ENCODE measurements around the gene SECISBP2.
"Not testable (repeated sequence)": the region's sequence is repeated elsewhere in the genome, so short reads cannot be mapped to it uniquely, and the experiment has no call there.

The SECISBP2 gene

DNA sequence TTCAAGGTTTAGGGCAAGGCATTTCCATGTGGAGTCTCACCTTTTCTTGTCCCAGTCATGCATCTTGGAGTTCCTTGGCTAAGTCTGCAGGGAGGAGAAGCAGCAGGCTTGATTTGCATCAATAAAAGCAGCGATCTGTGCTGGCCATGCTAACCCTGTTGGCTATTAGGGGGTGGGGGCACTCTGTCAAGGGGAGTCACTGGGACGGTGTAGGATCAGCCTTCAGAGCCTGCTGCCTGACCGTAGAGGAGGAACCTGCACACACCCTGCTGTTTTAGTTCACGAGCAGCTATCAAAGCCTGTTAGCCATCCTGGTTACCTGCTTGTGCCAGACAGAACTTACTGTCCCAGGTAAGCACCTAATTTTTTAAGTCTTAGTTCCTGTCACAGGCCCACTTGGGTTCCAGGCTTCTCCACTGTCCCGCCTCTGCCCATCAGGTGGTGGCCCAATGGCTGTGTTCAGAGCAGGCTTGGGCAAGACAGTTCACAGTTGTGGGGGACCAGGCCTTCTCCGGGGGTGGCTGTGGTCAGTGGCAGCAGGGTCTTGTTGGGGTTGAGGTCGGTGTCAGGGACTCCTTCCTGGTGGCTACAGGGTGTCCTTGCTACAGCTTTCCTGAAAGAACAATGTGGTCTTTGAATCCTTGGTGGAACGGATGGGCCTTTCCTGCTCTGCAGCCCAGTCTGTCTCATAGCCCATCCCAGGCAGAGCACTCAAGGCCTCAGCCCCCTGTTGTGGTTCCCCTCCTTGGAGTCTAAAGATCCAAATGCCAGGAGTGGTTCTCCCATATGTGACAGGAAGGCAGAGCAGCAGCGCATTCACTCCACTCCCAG lies 43.7 kb downstream of the SECISBP2 start:
- no peak overlapping the region for H3K27ac Mint-ChIP-seq
- H3K27me3 Mint-ChIP-seq, result no peaks in the 10 kb centered on the region
- no peaks in the 10 kb centered on the region for H3K9me3 Mint-ChIP-seq
- H3K4me1 Mint-ChIP-seq (ENCODE audit: low read depth), result peaks cover 10% of the 10 kb centered on the region
- no peak overlapping the region for H3K4me3 Mint-ChIP-seq
- peaks cover 40% of the 10 kb centered on the region for H3K36me3 Mint-ChIP-seq (ENCODE audit: low read depth)

GRCh38 chr9:89362647-89363310 lies 44.5 kb downstream of the SECISBP2 start:
- H3K4me3 Mint-ChIP-seq, result no peak overlapping the region
- H3K27ac Mint-ChIP-seq, result no peak overlapping the region
- H3K9me3 Mint-ChIP-seq, result no peaks in the 10 kb centered on the region
- no peaks in the 10 kb centered on the region for H3K27me3 Mint-ChIP-seq
- H3K4me1 Mint-ChIP-seq (ENCODE audit: low read depth), result peaks cover 10% of the 10 kb centered on the region
- peaks cover 35% of the 10 kb centered on the region for H3K36me3 Mint-ChIP-seq (ENCODE audit: low read depth)

DNA sequence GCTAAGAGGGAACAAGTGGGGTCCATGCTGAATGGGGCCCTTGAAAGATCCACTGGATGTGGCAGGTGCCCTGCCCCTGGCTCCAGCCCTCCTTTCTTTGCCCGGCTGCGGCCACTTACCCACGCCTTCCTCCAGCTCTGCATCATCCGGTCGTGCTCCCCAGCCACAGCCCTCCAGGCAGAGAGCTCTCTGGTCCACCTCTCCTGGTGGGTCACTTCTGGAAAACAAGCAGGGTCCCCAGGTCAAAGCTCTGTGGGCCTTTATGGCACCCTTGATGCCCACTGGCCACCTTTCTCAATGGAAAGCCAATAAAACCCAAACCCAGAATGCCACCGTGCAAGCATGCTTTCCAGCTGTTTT lies 45.0 kb downstream of the SECISBP2 start:
- Mint-ChIP-seq H3K4me3 (no peak overlapping the region), H3K9me3 (no peaks in the 10 kb centered on the region), H3K4me1 (ENCODE audit: low read depth) (peaks cover 15% of the 10 kb centered on the region), H3K36me3 (ENCODE audit: low read depth) (peaks cover 35% of the 10 kb centered on the region), H3K27me3 (no peaks in the 10 kb centered on the region), H3K27ac (no peak overlapping the region)

GRCh38 chr9:89363921-89364665 lies 45.8 kb downstream of the SECISBP2 start:
- Mint-ChIP-seq H3K27ac (no peak overlapping the region), H3K27me3 (no peaks in the 10 kb centered on the region), H3K4me3 (no peak overlapping the region), H3K36me3 (ENCODE audit: low read depth) (peaks cover 27% of the 10 kb centered on the region), H3K9me3 (no peaks in the 10 kb centered on the region), H3K4me1 (ENCODE audit: low read depth) (peaks cover 19% of the 10 kb centered on the region)

DNA sequence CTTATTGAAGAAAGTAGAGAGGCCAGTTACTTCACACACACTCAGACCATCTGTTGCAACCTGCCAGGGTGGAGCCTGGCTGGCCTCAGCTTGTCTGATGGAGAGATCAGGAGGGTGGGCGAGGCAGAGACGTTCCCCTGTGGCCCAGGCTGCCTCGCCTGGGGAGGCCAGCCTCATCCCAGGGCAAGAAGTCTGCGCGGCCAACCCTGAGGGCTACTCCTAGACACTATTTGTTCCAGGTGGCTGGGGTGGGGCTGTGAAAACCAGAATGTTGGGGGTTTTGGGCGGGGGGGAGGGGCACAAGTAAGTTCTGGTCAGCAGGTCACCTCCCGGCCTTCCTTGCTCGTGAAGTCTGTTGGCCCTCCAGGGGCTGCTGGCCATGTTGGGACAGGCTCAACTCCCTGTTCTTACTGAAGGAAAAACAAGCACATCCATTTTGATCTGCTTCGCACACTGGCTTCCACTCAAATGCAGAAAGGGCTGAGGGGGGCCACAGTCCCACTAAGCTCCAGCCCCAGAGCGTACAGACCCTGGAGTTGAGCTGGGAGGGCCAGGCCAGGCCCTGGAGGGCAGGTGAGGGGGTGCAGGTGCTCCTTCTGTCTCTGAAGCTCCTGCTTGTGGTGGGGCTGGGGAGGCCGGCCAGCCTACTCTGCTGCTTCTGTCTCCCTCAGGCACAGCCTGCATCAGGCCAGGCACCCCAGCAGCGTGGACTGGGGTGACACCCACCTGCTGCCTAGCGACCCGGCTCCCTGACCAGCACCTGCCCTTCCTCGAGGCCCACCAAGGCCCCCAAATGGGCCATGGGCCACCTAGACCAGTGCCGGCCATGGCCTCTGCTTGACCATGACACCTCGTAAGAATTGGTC lies 46.6 kb downstream of the SECISBP2 start:
- no peaks in the 10 kb centered on the region for H3K9me3 Mint-ChIP-seq
- peaks cover 19% of the 10 kb centered on the region for H3K4me1 Mint-ChIP-seq (ENCODE audit: low read depth)
- no peaks in the 10 kb centered on the region for H3K27me3 Mint-ChIP-seq
- no peak overlapping the region for H3K27ac Mint-ChIP-seq
- H3K4me3 Mint-ChIP-seq, result no peak overlapping the region
- H3K36me3 Mint-ChIP-seq (ENCODE audit: low read depth), result peaks cover 19% of the 10 kb centered on the region

GRCh38 chr9:89365532-89365912 lies 47.2 kb downstream of the SECISBP2 start:
- Mint-ChIP-seq H3K27ac (no peak overlapping the region), H3K9me3 (no peaks in the 10 kb centered on the region), H3K27me3 (no peaks in the 10 kb centered on the region), H3K4me3 (no peak overlapping the region), H3K36me3 (ENCODE audit: low read depth) (peaks cover 13% of the 10 kb centered on the region), H3K4me1 (ENCODE audit: low read depth) (peaks cover 19% of the 10 kb centered on the region)

DNA sequence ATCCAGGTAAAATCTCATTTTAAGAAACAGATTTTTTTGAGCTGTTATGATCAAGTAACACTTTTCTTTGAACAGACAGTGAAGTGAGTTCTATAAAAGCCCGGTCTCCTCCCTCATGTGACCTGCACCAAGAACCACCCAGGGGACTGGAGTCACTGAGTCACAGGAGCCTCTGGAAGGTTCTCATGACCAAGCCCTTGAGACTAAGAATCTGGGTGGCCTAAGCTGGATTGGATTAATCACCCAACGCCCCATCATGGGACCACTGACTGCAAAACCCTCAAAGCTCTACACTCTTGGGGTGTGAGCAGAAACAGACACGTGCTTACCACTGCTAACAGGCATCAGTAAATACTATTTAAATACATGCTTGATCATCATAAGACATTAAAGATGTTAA lies 48.4 kb downstream of the SECISBP2 start:
- peak overlapping the region; percentile 26 for H3K27ac Mint-ChIP-seq
- peaks cover 19% of the 10 kb centered on the region for H3K4me1 Mint-ChIP-seq (ENCODE audit: low read depth)
- no peaks in the 10 kb centered on the region for H3K9me3 Mint-ChIP-seq
- H3K36me3 Mint-ChIP-seq (ENCODE audit: low read depth), result peaks cover under 1% of the 10 kb centered on the region
- H3K27me3 Mint-ChIP-seq, result no peaks in the 10 kb centered on the region
- no peak overlapping the region for H3K4me3 Mint-ChIP-seq

GRCh38 chr9:89367281-89367680 lies 49.0 kb downstream of the SECISBP2 start:
- Mint-ChIP-seq H3K27ac (peak overlapping the region; percentile 26), H3K4me1 (ENCODE audit: low read depth) (peaks cover 19% of the 10 kb centered on the region)

DNA sequence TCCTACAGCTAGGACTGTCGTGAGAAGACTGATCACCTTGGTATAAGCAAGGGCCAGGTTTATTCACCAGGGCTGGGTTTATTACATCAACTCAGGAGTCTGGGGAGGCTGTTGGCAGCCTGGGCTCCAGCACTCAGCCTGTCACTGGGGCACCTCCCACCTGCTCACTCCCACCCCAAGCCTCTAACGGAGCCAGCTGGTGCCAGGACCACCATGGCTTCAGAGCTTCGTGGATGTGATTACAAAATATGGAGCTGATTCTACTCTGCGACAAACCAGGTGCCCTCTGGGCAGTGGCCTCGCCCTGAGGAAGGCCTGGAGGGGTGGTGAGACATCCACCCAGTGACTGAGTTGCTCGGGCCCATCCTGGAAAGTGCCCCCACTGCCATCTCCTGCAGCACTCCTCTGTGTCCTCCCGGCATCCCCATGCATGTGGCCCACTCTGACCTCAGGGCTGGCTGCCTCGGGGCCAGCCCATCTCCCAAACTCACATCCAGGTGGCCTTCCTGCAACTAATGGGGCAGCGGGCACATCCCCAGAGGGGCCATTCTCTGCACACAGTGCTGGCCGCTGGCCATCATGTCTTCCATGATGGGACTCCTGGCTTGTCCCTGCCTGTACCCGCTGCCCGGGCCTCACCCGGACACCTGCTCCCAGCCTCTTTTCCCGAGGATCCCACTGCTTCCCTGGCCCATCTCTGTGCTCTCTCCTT lies 49.6 kb downstream of the SECISBP2 start:
- Mint-ChIP-seq H3K9me3 (no peaks in the 10 kb centered on the region), H3K4me1 (ENCODE audit: low read depth) (peaks cover 19% of the 10 kb centered on the region), H3K27ac (peak overlapping the region; percentile 16), H3K4me3 (peak overlapping the region; percentile 8), H3K27me3 (no peaks in the 10 kb centered on the region), H3K36me3 (ENCODE audit: low read depth) (no peaks in the 10 kb centered on the region)

More at GRCh38 chr9:89367281-89367680, 49.0 kb downstream of the SECISBP2 start:
- no peaks in the 10 kb centered on the region for H3K36me3 Mint-ChIP-seq (ENCODE audit: low read depth)
- no peaks in the 10 kb centered on the region for H3K27me3 Mint-ChIP-seq
- no peaks in the 10 kb centered on the region for H3K9me3 Mint-ChIP-seq
- no peak overlapping the region for H3K4me3 Mint-ChIP-seq

DNA sequence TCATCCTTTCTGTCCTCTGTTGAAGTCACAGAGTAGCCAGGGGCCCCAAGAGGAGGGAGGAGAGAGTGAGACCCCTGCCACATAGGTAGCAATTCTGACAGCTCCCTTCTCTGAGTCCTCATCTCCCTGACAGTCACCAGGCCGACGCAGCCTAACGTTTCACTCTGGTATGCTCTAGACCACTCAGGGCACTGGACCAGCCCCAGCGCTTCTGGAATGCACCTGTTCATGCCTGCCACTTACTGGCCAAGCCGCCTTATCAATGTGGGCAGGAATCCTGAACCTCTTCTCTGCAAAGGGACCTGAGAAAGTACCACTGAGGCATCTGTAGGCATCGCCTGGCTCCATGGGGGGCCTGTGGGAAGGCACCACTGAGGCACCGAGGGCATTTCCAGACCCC lies 50.2 kb downstream of the SECISBP2 start:
- Mint-ChIP-seq H3K4me1 (ENCODE audit: low read depth) (peaks cover 26% of the 10 kb centered on the region), H3K27ac (no peak overlapping the region), H3K36me3 (ENCODE audit: low read depth) (no peaks in the 10 kb centered on the region), H3K9me3 (no peaks in the 10 kb centered on the region), H3K27me3 (no peaks in the 10 kb centered on the region), H3K4me3 (no peak overlapping the region)

DNA sequence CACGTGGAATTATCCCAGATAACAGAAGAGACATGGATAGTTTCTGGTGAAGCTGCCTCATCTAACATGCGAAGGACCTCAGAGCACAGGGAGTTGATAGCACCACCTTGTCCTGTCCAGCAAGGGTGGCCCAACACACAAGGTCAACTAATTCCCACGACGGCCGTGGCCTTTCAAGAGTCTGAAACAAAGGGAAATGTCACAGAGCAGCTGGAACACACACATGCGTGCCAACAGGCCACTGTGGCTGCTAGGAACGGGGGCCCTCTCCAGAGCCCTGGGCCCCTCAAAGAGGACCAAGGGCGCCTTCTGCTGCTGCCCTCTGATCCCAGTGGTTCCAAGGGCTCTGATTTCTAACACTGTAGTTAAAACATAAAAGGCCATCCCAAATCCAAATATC lies 50.7 kb downstream of the SECISBP2 start:
- Mint-ChIP-seq H3K4me1 (ENCODE audit: low read depth) (peaks cover 30% of the 10 kb centered on the region), H3K4me3 (no peak overlapping the region), H3K27me3 (no peaks in the 10 kb centered on the region), H3K36me3 (ENCODE audit: low read depth) (no peaks in the 10 kb centered on the region), H3K9me3 (no peaks in the 10 kb centered on the region), H3K27ac (no peak overlapping the region)

GRCh38 chr9:89370593-89370992 lies 52.3 kb downstream of the SECISBP2 start:
- H3K4me3 Mint-ChIP-seq, result no peak overlapping the region
- H3K4me1 Mint-ChIP-seq (ENCODE audit: low read depth), result peaks cover 44% of the 10 kb centered on the region
- H3K27me3 Mint-ChIP-seq, result no peaks in the 10 kb centered on the region
- no peaks in the 10 kb centered on the region for H3K9me3 Mint-ChIP-seq
- H3K27ac Mint-ChIP-seq, result no peak overlapping the region
- peaks cover 3% of the 10 kb centered on the region for H3K36me3 Mint-ChIP-seq (ENCODE audit: low read depth)

DNA sequence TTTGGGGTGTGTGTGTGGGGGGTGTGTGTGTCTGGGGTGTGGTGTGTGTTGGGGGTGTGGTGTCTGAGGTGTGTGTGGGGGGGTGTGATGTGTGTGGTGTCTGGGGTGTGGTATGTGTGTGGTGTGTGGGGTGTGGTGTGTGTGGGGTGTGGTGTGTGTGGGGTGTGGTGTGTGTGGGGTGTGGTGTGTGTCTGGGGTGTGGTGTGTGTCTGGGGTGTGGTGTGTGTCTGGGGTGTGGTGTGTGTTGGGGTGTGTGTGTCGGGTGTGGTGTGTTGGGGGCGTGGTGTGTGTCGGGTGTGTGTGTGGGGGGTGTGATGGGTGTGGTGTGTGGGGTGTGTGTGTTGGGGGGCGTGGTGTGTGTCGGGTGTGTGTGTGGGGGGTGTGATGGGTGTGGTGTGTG lies 53.5 kb downstream of the SECISBP2 start:
- Mint-ChIP-seq H3K4me1 (ENCODE audit: low read depth) (peaks cover 51% of the 10 kb centered on the region), H3K36me3 (ENCODE audit: low read depth) (peaks cover 12% of the 10 kb centered on the region)
- not testable (repeated sequence) for H3K9me3 Mint-ChIP-seq, H3K27me3 Mint-ChIP-seq, H3K27ac Mint-ChIP-seq, H3K4me3 Mint-ChIP-seq

GRCh38 chr9:89372230-89372816 lies 54.0 kb downstream of the SECISBP2 start:
- H3K9me3 Mint-ChIP-seq, result no peaks in the 10 kb centered on the region
- peaks cover 51% of the 10 kb centered on the region for H3K4me1 Mint-ChIP-seq (ENCODE audit: low read depth)
- peak overlapping the region; percentile 45 for H3K27ac Mint-ChIP-seq
- no peaks in the 10 kb centered on the region for H3K27me3 Mint-ChIP-seq
- H3K4me3 Mint-ChIP-seq, result no peak overlapping the region
- H3K36me3 Mint-ChIP-seq (ENCODE audit: low read depth), result peaks cover 17% of the 10 kb centered on the region

All from stimulated activated naive CD8-positive, alpha-beta T cell treated with anti-CD3 and anti-CD28 coated beads, Interleukin-15, Interleukin-2, amounts not matched to agents 100 ng/mL and 50 ng/mL, for 24 hours (primary cell).